Measurements from ENCODE around the gene STEAP3.

- TF ChIP-seq CTCF (IDR thresholded peaks at IDR 0.05) (peak in 5 of 7 experiments; percentile 34 to 52 (median 48)), POLR2A (IDR thresholded peaks at IDR 0.05) (no peak)
Measured at GRCh38 chr2:119292226-119292625, 68.6 kb downstream of the STEAP3 start.

Measured in body of pancreas (tissue), 4 donors.